Fibroblast of gingiva (primary cell): ENCODE results near the gene COPZ2.

Experiments used
- DNase-seq: peaks from one replicate; pipeline ENCODE4 v3.0.0-alpha.2; 2011; ENCODE audit warnings: low read depth

The COPZ2 gene

GRCh38 chr17:47986520-47986919, 51.1 kb downstream of the COPZ2 start:
- no peak for DNase-seq

- DNase-seq: no peak
Measured at GRCh38 chr17:47983492-47984223, 53.9 kb downstream of the COPZ2 start.

DNA sequence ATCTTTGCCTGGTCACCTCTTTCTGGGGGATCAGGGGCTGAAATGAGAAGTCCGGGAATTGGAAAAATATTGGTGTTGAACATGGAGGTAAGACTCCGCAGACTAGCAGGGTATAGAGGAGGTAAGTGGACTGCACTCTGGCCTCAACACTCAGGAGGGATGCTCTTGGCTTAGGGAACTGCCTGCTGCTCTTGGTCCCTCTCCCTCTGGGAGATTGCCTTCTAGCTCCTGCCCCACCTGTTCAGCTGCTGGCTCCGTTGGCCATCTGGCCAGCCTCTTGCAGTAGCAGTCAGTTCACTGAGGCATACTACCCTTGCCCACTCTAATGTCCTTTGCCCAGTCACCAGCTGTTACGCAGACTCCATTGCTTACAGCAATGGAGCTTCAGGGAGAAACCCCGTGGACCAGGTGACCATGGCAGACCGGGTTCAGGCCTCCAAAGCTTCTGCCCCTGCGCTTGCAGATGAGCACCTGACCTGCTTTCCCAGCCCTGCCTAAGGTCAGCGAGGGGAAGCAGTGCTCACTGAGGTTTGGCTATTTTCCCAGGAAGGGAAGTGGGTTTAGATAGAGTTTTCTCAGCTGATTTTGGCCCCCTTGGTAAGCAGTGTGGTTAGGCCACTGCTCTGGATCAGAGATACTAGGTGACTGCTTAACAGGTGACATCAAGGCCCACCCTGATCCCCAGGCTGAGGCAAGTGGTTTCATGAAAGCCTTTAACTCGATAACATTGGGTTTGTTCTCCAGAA, 54.8 kb downstream of the COPZ2 start:
- DNase-seq: no peak

GRCh38 chr17:47982091-47982617, 55.4 kb downstream of the COPZ2 start:
- no peak for DNase-seq

DNA sequence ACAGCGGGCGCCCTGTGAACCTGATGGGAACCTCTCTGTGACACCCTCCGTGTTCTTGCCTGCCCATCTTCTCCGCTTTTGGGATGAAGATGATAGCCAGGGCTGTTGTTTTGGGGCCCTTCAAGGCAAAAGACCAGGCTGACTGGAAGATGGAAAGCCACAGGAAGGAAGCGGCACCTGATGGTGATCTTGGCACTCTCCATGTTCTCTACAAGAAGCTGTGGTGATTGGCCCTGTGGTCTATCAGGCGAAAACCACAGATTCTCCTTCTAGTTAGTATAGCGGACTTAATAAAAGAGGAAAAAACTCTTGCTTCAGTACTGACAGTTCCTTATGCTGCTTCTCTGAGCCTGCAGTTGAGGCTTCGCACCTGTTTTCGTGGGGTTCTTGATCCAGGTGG, 56.1 kb downstream of the COPZ2 start:
- no peak for DNase-seq

GRCh38 chr17:47980541-47980940, 57.1 kb downstream of the COPZ2 start:
- no peak for DNase-seq

DNA sequence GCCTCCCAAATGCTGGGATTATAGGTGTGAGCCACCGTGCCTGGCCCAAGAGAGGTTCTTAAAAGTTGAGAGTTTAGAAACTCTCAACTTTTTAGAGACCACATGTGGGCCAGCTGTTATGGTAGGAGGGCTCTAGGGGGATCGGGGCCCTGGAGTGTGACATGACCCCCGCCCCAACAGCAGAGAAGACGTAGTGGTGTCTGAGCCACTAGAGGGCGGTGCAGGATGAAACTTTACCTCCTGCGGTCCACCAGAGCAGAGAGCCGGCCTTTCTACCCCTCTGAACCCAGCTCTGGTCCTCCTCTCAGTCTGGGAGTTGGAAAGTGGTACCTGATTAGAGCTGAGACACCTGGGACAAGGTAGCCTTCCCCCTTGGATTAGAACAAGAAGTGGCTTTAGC, 59.3 kb downstream of the COPZ2 start:
- DNase-seq: peak; percentile 40
